Gastrocnemius medialis (tissue), 4 donors: ENCODE results near the gene OIT3. TPM values are rescaled to one million over a fixed set of nuclear protein-coding genes. Genes with fewer than 3 reads are reported as not detected.

Experiments used
- ATAC-seq, 2 donors: fragments of 150-250 bp; one replicate each; pipeline ENCODE4 v1.9.1; 2016
- DNase-seq, 2 donors: peaks; one replicate each; pipeline ENCODE4 v3.0.0-alpha.2; 2019
- H3K27ac ChIP-seq, 4 donors: fragments of 200-600 bp; sonication (generic); 1 replicate in 1 of 4; 2 replicates in 3 of 4; pipeline ENCODE4 v1.5.1; 2016 to 2018; ENCODE audit warnings: mild to moderate bottlenecking in 2 of 4, moderate library complexity in 1 of 4
- H3K27me3 ChIP-seq, 3 donors: fragments of 200-600 bp; sonication (generic) in 2 of 3; 1 replicate in 1 of 3; 2 replicates in 2 of 3; pipeline versions ENCODE4 v1.5.1 to v1.6.0; 2016 to 2019; ENCODE audit warnings: mild to moderate bottlenecking in 1 of 3, moderate library complexity in 1 of 3
- H3K36me3 ChIP-seq, 2 donors: fragments of 200-600 bp; sonication (generic) in 1 of 2; one replicate each; pipeline ENCODE4 v1.5.1; 2017 to 2018
- H3K4me1 ChIP-seq, 2 donors: fragments of 200-600 bp; sonication (generic) in 1 of 2; one replicate each; pipeline ENCODE4 v1.5.1; 2016 to 2017; ENCODE audit warnings: mild to moderate bottlenecking in 2 of 2
- H3K4me3 ChIP-seq, 4 donors: fragments of 200-600 bp; sonication (generic) in 3 of 4; 1 replicate in 1 of 4; 2 replicates in 3 of 4; pipeline ENCODE4 v1.5.1; 2016 to 2019; ENCODE audit warnings: mild to moderate bottlenecking in 2 of 4
- H3K9me3 ChIP-seq, 3 donors: fragments of 200-600 bp; sonication (generic) in 2 of 3; 1 replicate in 1 of 3; 2 replicates in 2 of 3; pipeline ENCODE4 v1.5.1; 2016 to 2019
- POLR2A ChIP-seq, 2 donors: fragments of 450-650 bp; IDR thresholded peaks; one replicate each; pipeline ENCODE4 v1.6.1; 2017; ENCODE audit warnings: antibody characterized with exemption in 2 of 2, mild to moderate bottlenecking in 2 of 2, moderate library complexity in 2 of 2
- in situ Hi-C, 4 donors: fragments of 200-750 bp; cut with MboI; loops; one replicate each; pipeline versions ENCODE4 v1.15.0 to v1.8.0; 2017; ENCODE audit warnings: low sequenced_read_pairs in 4 of 4
- intact Hi-C: fragments of 100-400 bp; cut with DNase I; formaldehyde crosslinking; loops from one replicate; pipeline ENCODE4 v1.15.1; 2023; ENCODE audit warnings: low total_unique reads
- total RNA-seq, 4 donors: library from RNA; depleted of rRNA; stranded (reverse); fragments of >200 nt; gene quantifications; one replicate each; pipeline versions ENCODE4 v1.1.0 to v1.2.3, GENCODE V29; 2016
- TF ChIP-seq, protein P1 (sequence below), 5 experiments: fragments of 450-650 bp in 3 of 5; fragments of 200-600 bp in 2 of 5; sonication (generic) in 2 of 5; IDR thresholded peaks in 4 of 5; conservative IDR thresholded peaks in 1 of 5; 1 replicate in 4 of 5; 2 replicates in 1 of 5; pipeline ENCODE4 v1.5.1; 2016 to 2019; ENCODE audit warnings: antibody characterized with exemption in 5 of 5, mild to moderate bottlenecking in 3 of 5, moderate library complexity in 3 of 5

Gene OIT3
- total RNA-seq, 4 donors from 2014 or later: 0.13 to 0.25 TPM; not detected in 2

DNA sequence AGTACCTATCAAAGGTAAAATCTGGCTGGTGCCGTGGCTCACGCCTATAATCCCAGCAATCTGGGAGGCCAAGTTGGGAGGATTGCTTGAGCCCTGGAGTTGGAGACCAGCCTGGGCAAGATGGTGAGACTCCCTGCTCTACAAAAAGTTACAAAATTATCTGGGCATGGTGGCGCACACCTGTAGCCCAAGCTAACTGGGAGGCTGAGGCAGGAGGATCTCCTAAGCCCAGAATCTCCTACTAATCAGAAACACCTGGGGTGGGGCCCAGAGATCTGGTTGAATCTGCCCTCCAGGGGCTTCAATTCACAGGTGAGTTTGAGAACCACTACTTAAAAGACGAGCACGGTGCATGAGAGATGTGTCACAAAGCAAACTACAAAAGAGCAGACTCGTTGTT, 58.6 kb downstream of the OIT3 start:
- in situ Hi-C loops (no loop called here), intact Hi-C loops (no loop called here)
- H3K27ac ChIP-seq: no peak overlapping the region
- H3K36me3 ChIP-seq: no peaks in the 10 kb centered on the region
- no peaks in the 10 kb centered on the region for H3K4me1 ChIP-seq
- DNase-seq: no peak
- no peak for TF ChIP-seq POLR2A (IDR thresholded peaks at IDR 0.05)
- TF ChIP-seq, protein P1, sequence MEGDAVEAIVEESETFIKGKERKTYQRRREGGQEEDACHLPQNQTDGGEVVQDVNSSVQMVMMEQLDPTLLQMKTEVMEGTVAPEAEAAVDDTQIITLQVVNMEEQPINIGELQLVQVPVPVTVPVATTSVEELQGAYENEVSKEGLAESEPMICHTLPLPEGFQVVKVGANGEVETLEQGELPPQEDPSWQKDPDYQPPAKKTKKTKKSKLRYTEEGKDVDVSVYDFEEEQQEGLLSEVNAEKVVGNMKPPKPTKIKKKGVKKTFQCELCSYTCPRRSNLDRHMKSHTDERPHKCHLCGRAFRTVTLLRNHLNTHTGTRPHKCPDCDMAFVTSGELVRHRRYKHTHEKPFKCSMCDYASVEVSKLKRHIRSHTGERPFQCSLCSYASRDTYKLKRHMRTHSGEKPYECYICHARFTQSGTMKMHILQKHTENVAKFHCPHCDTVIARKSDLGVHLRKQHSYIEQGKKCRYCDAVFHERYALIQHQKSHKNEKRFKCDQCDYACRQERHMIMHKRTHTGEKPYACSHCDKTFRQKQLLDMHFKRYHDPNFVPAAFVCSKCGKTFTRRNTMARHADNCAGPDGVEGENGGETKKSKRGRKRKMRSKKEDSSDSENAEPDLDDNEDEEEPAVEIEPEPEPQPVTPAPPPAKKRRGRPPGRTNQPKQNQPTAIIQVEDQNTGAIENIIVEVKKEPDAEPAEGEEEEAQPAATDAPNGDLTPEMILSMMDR (IDR thresholded peaks at IDR 0.05 in 4 of 5, conservative IDR thresholded peaks at IDR 0.05 in 1 of 5): no peak
- ATAC-seq: no peak
- no peaks in the 10 kb centered on the region for H3K27me3 ChIP-seq
- H3K9me3 ChIP-seq: no peaks in the 10 kb centered on the region
- no peak overlapping the region for H3K4me3 ChIP-seq

DNA sequence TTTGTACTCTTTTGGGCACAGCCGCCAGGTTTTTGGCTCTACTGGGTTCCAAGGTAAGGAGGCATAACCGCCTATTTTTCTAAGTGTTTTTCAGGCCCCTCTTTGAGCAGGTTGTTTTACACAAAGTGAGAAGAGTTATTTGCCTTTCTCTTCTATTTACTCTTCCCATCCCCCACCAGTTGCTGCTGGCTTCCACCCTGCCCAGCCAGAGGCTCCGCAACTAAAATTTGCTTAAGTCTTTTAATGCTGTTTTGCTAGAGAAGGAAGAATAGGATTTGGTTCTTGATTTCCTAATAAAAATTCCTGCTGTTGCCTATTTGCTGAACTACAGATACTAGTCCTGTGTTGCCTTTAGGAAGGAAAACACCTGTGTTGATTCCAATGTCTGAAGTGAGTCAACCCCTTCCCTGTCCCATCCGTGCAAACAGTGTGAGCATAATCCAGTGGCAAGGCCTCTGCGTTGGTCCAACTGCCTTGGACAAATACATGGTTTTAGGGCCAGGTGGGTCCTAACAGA, 59.2 kb downstream of the OIT3 start:
- DNase-seq: no peak

DNA sequence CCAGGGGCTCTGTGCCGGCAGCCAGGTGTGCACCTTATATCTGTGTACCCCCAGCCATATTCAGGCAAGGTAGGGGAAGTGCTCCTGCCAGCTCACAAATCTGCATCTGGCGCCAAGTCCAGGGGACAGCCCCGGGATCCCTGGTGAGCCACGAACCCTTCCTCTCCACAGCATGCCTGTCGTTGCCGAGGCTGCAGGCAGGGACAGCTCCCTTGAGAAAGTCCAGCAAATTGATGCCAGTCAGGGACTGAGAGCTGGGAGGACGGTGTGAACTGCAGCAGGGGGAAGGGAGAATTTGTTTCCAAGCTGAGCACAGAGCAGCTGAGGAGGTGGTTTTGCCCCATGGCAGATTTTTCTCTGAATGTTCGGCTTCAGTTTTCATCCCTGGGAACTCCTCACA, 60.1 kb downstream of the OIT3 start:
- no peak overlapping the region for H3K27ac ChIP-seq
- in situ Hi-C loops: no loop called here

More for the DNA sequence above, 59.2 kb downstream of the OIT3 start:
- H3K4me3 ChIP-seq: no peak overlapping the region
- no peaks in the 10 kb centered on the region for H3K27me3 ChIP-seq
- H3K36me3 ChIP-seq: no peaks in the 10 kb centered on the region
- intact Hi-C loops (no loop called here), in situ Hi-C loops (no loop called here)
- no peak for ATAC-seq
- H3K27ac ChIP-seq: no peak overlapping the region
- no peaks in the 10 kb centered on the region for H3K4me1 ChIP-seq
- no peaks in the 10 kb centered on the region for H3K9me3 ChIP-seq
- TF ChIP-seq POLR2A (IDR thresholded peaks at IDR 0.05): no peak
- TF ChIP-seq, protein P1 (IDR thresholded peaks at IDR 0.05 in 4 of 5, conservative IDR thresholded peaks at IDR 0.05 in 1 of 5): no peak

DNA sequence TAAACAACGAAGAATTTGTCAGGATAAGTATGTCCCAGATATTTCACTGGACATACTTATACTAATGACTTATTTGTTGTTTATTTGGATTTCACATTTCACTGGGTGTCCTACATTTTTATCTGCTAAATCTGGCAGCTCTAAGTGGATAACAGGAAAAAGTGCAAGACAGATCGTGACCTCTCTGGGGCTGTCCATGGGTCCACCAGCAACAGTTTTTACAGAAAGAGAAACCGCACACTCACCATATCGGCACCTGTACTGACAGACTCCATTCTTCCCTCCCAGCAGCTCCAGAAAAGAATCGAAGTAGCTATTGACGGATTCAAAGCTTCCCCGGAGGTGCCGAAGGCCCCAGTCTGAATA, 60.7 kb downstream of the OIT3 start:
- Histone ChIP-seq H3K27ac (no peak overlapping the region), H3K27me3 (no peaks in the 10 kb centered on the region), H3K4me3 (no peak overlapping the region), H3K9me3 (no peaks in the 10 kb centered on the region), H3K36me3 (no peaks in the 10 kb centered on the region), H3K4me1 (no peaks in the 10 kb centered on the region)
- ATAC-seq (no peak), DNase-seq (no peak)
- in situ Hi-C loops: no loop called here
- TF ChIP-seq POLR2A (IDR thresholded peaks at IDR 0.05): no peak
- TF ChIP-seq, protein P1 (IDR thresholded peaks at IDR 0.05 in 4 of 5, conservative IDR thresholded peaks at IDR 0.05 in 1 of 5): no peak
- intact Hi-C loops: no loop called here

More for the DNA sequence above, 60.1 kb downstream of the OIT3 start:
- intact Hi-C loops: no loop called here
- H3K9me3 ChIP-seq: no peaks in the 10 kb centered on the region
- H3K4me1 ChIP-seq: no peaks in the 10 kb centered on the region
- no peaks in the 10 kb centered on the region for H3K36me3 ChIP-seq
- H3K27me3 ChIP-seq: no peaks in the 10 kb centered on the region
- DNase-seq: no peak
- H3K4me3 ChIP-seq: no peak overlapping the region
- TF ChIP-seq POLR2A (IDR thresholded peaks at IDR 0.05): no peak
- TF ChIP-seq, protein P1 (IDR thresholded peaks at IDR 0.05 in 4 of 5, conservative IDR thresholded peaks at IDR 0.05 in 1 of 5): no peak
- ATAC-seq: no peak
